Stimulated activated CD8-positive, alpha-beta memory T cell treated with anti-CD3 and anti-CD28 coated beads, Interleukin-12 subunit alpha, Interleukin-12 subunit beta, amount 100 ng/mL, for 1 hour (primary cell): Measurements from ENCODE around the gene CCBE1.
"Not testable (repeated sequence)": the region's sequence is repeated elsewhere in the genome, so short reads cannot be mapped to it uniquely, and the experiment has no call there.

Experiments
- DNase-seq: peaks from one replicate; pipeline ENCODE4 v3.0.0-alpha.2; 2020; ENCODE audit warnings: low read depth

CCBE1 gene

DNA sequence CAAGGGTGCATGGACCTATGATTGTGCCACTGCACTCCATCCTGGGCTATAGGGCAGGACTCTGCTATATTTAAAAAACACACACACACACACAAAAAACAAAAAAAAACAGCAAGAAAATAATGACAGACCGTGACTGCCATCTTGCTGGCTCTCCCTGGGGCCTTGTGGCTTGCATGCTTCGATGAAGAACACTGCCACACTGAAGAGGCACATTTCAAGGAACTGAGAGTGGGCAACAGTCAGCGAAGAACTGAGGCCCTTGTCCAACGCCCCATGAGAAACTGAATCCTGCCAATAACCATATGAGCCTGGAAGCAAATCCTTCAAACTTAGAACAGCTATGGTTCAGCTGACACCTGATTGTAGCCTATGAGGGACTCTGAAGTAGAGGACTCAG lies 158.1 kb downstream of the CCBE1 start:
- no peak for DNase-seq

DNA sequence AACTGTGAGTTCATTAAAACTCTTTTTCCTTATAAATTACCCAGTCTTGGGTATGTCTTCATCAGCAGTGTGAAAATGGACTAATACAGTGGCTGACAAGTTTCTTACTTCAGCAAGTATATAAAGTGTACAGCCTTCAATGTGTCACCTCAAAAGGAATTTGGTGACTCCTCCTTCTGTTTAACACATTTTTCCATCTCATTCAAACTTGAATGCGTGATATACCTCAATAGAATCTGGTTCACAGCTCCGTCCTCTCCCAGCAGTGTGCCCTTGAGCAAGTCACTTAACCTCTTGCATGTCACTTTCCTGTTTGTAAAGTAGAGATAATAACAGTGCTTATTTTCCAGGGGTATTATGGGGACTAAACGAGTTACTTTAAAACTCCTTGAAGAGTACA lies 159.6 kb downstream of the CCBE1 start:
- DNase-seq: no peak

DNA sequence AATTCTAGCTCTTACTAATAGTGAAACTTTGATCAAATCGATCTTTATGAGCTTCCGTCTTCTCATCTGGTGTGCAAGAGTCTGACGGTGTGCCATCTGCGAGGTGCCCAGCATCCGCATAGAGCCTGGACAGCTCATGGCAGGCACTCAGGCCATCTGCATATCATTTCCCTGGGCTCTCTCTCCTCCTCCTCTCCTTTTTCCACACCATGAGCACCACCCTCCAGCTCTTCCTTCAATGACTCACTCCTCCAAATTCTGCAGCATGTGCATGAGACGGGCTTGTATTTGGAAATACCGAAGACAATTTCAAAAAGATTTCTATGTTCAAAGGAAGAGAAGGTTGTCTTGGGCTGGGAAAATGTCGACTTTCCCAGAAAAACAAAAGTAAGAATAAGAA lies 161.1 kb downstream of the CCBE1 start:
- no peak for DNase-seq

DNA sequence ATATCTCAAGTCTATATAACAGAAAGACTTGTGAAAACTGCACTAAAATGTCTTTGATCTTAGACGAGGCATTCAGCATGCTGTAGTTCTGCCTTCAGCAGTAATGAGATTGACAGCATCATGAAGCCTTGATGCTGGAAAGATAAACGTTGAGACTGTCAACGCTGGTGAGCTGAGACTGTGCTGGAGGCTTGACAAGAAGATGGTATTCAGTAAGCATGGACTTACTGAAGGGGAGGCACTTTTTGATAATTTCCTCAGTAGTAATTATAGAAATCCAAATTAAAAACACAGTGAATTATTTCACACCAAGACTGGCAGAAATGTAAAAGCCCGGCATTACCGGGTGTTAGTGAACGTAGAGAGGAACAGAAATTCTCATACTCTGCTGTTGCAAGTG lies 162.2 kb downstream of the CCBE1 start:
- no peak for DNase-seq

DNA sequence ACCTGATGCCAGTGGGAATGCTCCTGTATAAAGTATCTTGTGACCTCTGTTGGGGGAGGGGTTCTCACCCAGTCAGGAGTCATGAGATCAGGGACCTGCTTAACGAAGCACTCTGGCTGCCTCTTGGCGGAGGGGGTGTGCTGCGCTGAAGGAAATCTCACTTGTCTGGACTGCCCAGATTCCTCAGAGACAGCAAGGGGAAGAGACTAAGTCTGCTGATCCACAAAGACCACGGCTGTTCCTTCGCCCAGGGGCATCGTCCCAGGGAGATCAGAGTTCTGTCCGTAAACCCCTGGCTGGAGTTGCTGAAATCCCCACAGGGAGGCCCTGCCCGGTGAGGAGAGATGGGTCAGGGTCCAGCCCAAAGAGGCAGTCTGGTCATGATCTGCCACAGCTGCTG lies 168.4 kb downstream of the CCBE1 start:
- DNase-seq: no peak

DNA sequence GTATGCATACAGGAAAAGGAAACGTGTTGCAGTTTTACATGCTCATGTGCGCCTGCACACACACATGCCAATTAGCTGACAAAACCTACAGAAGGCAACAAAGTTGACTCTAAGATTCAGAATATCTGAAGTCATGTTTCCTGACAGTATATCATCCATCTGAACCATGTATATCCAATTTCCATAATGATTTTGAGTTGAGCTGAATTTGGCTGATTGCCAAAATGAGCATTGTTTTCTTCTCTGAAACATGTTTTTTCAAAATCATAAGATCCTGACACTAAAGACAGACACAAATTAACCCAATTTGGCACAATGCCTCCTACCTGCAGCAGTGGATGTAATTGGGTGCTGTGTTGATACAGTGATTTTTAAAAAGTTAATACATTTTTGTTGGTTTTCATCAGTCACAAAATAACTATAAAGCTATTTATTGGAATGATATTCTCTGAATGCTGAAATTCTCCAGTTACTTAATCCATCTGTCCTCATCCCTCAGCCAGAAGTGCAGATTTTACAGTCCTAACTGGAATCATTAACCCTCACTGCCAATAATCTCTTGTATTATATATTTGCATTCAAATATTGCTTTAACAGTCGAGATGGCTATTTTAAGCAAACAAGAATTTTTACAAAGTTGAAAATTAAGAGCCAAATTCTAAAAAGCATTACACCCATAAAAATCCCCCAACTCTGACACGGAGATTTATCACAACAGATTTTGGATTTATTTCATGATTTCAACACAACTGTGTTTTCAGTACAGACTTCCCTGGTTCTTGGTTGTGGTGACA lies 176.5 kb downstream of the CCBE1 start:
- DNase-seq: no peak

DNA sequence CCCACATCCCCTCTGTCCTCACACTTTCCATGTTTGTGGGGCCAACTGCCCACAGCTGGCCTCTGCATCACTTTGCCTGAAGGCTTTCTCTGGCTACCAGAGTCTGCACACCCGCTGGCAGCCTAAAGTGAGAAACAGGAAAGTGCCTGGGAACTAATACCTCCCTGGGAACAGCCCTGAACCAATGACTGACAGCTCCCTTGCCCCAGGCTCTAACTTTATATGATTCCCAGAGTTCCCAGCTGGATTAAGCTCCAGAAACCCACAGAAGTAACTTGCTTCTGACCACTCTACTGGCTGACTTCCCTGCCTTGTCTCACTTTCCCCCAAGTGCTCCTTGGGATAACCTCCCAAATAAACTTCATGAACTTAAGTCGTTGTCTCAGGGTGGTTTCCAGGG lies 178.5 kb downstream of the CCBE1 start:
- no peak for DNase-seq

DNA sequence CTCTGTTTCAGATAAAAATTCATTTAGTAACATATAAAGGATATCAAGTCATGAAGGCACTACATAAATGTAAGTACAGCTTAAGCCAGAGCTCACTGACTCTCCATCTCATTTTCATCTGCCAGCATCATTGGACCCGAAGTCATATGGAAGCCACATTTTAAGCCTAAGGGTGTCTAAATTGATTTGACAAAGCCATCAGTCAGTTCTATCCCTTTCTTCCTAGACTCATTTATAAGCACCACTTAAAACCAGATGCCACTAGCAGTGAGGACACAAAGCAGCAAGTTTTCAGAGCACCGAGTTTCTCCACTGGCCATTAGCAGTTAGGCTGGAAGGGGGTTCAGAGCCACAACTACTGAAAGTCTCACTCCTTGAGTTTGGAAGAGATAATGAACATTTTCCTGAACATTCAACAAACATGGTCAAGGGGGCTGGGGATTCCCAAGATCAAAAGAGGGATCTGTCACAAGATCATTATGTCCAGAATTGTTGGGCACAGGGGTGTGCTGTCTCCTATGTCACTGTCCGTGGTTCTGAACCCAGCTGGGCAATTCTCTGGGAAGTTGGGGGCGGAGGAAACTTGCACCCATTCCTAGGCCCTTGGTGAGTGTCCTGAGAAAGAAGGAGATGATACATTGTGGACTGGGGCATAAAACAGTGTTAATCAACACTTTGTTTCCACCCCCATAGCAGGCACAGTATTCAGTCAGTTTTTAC lies 179.6 kb downstream of the CCBE1 start:
- no peak for DNase-seq

DNA sequence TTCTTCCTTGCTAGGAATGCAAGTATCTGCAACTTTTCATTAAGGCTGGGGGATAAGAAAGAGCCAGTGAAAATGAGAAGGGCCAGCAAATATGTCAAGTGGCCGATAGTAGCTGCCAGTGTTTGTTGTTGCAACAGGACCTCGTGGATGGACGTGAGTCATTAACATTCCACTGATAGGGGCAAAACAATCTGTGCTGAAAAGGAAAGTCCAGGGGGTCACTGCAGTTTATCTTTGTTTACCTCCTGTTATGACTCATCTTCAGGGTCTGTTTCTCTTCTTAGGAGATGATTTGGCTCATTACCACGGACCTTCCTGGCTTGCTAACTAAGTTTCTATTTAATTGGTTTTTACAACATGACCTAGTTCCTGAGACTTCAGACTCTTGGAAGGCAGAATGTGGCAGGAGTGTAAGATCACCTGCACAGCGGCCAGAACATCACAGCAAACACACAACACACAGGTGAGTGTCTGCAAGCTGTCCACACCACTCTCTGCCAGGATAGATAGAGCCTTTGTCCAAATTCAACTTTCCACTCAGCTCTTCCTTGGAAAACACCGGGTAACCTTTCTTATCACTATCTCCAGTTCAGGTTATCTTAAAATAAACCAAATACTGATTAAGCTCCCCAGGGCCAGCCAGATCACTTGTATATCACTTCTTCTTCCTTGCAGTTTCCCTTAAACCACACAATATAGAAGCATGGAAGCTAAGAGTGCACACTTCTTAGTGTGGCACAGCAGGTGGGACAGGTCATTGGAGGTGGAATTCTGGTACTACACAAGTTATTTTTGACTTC lies 180.7 kb downstream of the CCBE1 start:
- no peak for DNase-seq

DNA sequence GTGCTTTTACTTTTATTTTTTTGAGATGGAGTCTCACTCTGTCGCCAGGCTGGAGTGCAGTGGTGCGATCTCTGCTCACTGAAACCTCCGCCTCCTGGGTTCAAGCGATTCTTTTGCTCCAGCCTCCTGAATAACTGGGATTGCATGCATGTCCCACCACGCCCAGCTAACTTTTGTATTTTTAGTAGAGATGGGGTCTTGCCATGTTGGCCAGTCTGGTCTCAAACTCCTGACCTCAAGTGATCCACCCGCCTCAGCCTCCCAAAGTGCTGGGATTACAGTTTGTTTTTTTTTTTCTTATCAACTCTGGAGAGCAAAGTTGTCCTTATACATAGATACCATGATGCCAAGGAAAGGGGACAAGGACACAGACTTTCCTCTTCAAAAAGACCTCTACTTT lies 181.3 kb downstream of the CCBE1 start:
- DNase-seq: not testable (repeated sequence)

DNA sequence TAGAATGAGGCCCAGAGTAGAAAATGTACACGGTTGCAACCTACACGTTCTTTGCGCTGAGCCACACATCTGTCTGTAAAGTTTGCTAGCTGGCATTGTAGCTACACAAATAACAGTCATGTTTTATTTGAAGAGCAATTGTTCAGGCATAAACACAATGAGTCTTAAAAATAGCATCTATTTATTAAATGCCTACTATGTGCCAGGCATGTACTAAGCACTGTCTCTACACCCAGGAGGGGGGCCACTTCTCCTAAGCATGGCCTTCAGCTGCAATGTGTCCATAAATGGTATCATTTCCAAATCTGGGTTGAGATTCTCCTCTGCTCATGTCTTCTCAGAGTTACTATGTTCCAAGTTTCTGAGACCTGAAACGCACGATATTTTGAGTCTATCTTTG lies 182.1 kb downstream of the CCBE1 start:
- DNase-seq: no peak

DNA sequence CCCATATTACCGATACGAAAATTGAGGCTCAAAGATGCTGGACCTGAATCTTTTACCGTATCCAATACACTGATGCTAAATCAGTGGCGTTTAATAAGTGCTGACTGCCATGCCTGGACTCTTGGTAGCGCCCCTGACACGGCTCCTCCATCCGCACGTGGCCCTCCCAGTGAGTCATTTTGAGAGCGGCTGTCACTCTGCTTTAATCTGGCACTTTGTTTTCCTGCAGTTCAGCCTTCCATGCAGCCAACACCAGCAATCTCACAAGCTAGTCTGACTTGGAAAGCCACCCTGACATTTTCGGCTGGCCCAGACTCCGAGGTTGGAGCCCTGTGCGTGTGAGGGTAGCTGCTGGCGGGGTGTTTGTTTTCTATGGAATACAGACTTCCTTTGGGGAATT lies 183.0 kb downstream of the CCBE1 start:
- DNase-seq: no peak

DNA sequence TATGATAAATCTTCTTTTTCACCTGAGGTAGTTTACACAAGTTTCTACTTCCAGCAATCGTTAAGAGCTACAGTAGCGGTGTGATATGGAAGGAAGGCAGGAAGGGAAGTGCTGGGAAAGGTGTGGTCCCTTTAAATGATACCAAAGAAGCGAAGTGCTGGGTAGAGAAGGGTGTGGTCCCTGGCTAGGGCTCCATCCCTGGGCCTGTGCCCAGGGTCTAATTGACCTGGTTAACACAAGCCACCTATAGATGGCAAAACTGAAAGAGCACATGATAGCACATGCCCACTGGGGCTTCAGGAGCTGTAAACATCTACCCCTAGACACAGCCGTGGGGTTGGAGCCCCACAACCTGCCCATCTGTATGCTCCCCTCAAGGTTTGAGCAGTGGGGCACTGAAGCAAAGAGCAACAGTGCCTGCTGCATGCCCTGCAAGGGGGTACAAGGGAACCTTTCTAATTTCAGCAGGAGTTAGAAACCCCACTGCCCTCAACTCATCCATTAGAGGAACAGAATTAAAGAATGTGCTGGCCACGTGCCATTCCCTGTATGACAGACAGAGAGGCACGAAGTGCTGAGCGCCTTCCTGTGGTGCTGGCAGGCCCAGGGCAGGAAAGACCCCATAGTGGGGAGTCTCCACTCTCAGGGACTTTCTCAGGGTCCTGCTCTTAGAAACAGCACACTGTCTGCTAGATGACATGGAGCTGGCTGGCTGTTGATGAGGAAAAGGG lies 185.0 kb downstream of the CCBE1 start:
- DNase-seq: no peak

DNA sequence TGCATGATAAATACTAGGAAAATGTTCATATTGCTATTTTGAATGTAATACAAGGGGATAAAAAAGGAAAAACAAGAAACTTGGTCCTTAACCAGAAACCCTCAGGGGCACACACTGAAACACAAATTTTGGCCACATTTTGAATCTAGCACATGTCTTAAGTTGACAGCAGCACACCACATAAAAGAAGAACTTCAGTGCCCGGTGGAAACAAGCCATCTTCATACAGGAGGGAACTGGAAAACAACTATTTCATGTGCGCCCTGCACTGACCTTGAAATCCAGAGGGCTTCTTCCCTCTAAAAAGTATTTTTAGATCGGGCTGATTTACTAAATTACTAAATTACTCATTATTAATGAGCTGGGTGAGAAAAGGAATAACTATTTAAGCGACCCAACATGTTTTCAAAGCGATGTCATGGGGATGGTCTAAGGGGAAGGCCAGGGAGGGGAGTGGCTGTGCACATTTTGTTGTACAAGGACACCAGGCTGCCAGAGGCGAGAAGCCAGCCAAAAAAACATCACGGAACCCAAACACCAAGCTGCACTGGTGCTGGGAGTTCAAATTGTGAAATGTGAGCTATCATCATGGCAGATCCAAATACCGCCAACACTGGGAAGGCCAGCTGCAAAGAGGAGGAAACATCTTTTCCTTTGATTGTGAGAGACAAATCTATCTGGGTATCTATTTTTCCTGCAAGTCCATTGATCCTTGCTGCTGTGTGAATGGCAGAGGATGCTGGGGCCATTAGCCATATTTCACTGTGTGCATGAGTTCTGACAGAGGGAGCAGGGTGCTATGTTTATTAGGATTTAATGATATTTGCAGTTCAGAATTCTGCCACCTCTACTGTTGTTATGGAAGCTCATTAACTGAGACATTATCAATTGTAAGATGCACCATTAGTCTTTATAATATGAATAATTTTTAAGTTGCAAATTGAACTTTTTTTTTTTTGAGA lies 187.5 kb downstream of the CCBE1 start:
- no peak for DNase-seq

DNA sequence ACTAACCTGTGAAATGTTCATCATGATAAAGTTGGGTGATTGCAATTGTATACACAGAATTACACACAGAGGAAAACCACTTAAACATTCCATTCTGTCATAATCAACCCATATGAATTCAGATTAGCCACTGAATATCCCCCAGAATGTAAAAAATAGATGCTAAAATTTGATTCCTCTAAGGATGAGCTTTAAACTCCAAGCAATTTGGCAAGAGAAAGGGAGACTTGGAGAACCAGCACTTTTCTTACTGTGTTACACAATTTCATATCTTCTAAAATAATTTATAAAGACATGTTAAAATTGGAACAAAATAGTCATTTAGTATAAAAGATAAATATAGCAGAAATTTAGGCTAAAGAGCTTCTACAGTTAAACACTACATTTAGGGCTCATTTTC lies 191.9 kb downstream of the CCBE1 start:
- DNase-seq: no peak

DNA sequence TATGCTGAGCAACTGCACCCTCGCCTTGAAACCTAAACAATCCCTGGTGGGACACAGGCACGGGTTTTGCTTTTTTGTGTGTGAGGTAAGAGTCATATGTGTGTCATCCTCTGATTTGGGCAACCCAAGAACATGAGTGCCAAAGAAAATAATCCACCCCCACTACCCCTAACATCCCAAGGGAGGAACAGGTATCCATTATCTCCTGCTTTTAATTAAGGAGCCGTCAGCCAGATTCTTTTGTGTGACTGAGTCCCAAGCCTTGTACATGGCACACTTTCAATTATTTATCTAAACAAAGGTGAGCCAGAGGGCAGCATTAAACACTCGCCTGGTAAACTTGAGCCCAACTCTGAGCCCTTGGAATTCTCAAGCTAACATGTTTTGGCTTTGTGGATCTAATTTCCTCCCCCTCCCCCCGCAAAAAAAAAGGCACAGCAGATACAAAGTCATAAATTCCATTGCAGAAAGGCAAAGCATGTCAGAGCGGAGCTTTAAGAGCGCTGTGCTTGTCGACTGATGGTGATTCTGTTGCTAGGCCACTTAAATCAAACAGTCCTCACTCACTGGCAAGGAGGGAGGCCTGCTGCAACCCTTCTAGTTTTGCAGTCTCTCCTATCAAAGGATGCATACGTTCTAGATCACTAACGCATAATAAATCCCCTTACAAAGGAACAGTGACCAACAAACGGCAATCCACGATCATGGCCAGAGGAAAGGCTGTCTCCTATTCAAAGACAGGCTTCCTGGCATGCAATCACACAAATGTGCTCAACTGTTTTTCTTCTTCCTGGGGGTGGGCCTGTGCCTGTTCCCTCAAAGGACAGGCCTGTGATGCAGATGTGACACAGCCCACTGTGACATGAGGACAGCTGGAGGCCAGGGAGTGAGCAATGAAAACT lies 194.7 kb downstream of the CCBE1 start:
- DNase-seq: no peak

DNA sequence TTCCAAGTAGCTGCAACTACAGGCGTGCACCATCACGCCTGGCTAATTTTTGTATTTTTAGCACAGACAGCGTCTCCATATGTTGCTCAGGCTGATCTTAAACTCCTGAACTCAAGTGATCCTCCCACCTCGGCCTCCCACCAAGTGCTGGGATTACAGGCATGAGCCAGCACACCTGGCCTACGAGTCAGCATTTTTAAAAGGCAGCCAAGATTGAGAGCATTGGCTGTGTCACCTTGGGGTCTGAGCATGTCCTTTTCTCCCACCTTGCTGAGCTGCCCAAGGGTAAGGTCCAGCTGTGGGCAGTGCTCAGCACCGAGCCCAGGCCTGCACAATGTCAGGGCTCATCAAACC lies 195.3 kb downstream of the CCBE1 start:
- no peak for DNase-seq

DNA sequence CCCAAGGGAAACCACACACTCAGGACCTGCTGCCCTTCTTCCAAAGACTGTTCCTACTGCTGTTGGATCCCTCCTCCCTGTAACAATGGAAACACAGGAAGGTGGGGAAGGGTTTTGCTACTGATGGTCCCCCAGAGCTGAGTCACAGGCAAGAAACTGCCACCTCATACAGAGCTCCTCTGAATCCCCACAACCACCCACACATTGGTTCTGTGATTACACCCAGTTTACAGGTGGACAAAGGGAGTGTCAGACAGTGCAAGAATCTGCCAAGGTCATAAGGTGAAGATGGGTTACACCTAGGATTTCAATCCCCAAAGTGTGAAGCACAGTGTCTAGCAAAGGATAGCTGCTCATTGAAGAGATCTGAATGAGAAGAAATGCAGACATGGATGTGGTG lies 196.5 kb downstream of the CCBE1 start:
- DNase-seq: no peak

DNA sequence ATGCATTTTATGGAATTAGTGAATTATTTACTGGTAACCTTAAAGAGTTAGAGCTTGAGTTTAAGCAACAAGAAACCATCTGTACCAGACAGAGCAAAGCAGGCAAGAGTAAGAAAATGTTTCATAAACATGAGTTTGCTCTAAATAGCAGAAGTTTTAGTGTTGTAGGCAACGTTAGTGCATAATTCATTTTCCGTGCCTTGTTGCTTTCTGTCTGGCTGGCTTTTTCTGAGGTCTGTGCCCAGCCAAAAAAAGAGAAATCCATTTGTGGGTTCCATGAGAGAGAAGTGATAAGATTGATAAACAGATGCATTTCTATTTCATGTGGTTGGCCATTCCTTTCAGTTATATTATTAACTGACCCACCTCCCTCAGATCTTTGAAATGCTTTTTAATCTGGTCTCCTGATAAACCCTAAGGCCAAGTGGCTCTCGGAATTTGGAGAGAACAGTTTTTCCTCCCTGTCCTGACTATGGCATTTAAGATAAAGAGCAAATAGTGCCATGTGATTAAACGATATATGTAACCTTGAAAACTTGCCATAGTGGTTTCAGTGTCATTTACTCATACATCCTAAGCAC lies 198.6 kb downstream of the CCBE1 start:
- no peak for DNase-seq
